GM19025 (cell line): ENCODE measurements around the gene VPS13D.
"Not testable (repeated sequence)": the region's sequence is repeated elsewhere in the genome, so short reads cannot be mapped to it uniquely, and the experiment has no call there.

Experiments used
- ATAC-seq: cut with Tn5 transposase; IDR thresholded peaks from one replicate; pipeline ENCODE4 v1.9.1; 2021; ENCODE audit warnings: mild to moderate bottlenecking, low read depth, moderate library complexity; ENCODE audit not compliant: unreplicated experiment

VPS13D gene

GRCh38 chr1:12224092-12224491, 5.7 kb upstream of the VPS13D start:
- ATAC-seq: not testable (repeated sequence)

GRCh38 chr1:12228979-12229378, 851 bp upstream of the VPS13D start:
- no peak for ATAC-seq

- ATAC-seq: no peak
Observed at GRCh38 chr1:12229386-12229834, 420 bp upstream of the VPS13D start.

DNA sequence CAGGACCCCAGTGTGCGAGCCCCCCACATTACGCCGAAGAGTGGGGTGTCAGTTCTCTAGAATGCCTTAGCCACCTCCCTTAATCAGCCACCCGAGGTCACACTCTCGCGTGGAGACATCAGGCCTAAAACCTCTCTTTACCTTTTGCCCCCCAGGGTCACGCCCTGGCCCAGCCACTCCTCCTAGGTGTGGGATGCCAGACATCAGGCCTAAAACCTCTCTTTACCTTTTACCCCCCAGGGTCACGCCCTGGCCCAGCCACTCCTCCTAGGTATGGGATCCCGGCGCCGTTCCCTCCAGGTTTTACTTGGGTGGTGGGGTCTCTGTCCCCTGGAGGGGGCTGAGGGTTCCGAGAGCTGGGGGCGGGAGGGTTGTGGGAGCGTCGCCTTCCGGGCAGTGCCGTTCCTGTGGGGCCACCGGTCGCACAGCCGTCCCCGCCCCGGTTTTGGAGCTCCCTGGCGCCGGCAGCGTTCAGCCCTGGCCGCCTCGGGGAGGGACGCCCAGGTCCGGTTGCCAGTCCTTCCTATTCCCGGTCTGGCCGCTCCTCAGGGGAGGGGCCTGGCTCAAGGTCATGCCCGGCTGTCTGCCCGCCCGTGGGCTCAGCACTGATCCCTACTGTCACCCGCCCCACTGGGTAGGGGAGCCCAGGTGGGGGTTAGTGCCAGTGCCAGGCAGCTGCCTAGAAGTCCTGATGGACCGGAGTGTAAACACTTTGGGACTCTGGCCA, 882 bp downstream of the VPS13D start:
- ATAC-seq: peak; percentile 11

- no peak for ATAC-seq
Observed at GRCh38 chr1:12231276-12231595, 1.4 kb downstream of the VPS13D start.

GRCh38 chr1:12232221-12232620, 2.4 kb downstream of the VPS13D start:
- no peak for ATAC-seq

DNA sequence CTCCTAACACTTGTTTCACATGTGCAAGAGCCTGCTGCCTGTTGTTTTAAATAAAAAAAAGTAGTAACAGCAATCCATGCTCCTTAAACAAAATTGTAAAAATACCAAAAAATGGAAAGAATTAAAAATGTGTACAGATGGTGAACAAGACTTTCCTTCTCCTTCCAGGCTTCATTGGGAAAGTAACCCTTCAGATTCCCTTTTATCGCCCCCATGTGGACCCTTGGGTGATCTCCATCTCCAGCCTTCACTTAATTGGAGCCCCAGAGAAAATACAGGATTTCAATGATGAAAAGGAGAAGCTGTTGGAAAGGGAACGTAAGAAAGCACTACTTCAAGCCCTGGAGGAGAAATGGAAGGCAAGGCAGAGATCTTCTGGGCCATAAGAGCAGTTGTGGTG, 14.2 kb downstream of the VPS13D start:
- no peak for ATAC-seq

DNA sequence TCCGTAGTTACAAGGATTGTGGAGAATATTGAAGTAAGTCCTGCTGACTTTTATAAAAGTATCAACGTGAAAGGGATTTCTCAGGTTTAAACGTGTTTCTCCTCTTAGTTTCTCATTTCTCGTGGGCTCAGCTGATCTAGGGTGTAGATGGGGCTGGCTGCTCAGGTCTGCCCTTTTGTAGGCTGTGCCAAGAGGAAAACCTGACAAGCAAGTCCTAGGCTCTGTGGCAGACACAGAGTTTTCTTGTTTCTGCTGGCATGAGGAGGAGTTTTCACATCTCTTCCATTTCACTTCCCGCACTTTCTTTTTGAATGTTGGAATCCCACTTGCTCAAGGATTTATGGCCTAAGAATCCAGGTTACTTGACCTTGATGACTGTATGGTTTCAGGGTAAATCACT, 14.8 kb downstream of the VPS13D start:
- ATAC-seq: no peak

DNA sequence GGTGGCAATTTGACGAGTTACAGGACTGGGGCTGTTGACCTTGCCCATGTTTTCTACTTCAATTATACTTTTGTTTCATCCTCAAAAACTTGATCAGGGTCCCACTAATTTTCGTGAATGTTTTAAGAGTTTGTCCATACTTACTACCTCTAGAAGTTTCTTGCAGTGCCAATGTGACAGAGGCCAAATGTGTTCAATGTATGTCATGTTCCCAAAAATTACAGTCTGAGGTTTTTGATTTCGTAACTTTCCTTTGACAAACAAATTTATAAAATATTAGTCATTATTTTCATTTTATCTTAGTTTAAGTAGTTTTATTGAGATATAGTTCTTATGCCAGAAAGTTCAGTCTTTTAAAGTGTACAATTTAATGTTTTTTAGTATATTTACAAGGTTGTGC, 15.3 kb downstream of the VPS13D start:
- no peak for ATAC-seq

DNA sequence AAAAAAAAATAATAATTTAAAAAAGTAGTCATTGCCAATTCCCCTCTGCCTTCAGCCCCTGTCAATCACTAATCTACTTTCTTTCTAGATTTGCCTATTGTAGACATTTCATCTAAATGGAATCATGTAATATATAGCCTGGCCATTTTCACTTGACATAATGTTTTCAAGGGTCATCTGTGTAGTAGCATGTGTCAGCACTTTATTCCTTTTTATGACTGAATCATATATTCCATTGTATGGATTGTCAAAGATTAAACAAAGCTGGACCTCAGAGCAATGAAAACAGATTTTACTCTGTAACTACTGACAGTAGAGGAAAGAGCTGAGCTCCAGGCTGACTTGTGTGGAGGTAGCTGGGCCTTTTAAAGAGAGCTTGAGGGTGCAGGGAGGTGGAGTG, 15.9 kb downstream of the VPS13D start:
- no peak for ATAC-seq

- ATAC-seq: no peak
Observed at GRCh38 chr1:12246584-12246983, 16.8 kb downstream of the VPS13D start.

- no peak for ATAC-seq
Observed at GRCh38 chr1:12249181-12249580, 19.4 kb downstream of the VPS13D start.

DNA sequence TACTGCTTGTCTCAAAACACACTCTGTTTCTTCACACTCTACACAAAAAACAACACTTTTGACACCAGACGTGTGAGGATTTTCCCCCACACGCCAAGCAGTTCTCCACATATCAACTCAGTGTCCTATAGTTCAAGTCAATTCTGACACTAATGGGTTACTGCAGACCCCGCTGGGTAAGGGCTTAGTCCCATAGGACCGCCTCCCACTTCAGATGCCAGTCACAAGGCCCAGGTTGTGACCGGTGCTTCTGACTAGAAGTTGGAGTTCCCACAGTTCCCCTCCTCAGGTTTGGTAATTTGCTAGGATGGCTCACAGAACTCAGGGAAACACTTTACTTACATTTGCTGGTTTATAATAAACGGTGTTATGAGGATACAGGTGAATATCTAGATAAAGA, 19.9 kb downstream of the VPS13D start:
- no peak for ATAC-seq

DNA sequence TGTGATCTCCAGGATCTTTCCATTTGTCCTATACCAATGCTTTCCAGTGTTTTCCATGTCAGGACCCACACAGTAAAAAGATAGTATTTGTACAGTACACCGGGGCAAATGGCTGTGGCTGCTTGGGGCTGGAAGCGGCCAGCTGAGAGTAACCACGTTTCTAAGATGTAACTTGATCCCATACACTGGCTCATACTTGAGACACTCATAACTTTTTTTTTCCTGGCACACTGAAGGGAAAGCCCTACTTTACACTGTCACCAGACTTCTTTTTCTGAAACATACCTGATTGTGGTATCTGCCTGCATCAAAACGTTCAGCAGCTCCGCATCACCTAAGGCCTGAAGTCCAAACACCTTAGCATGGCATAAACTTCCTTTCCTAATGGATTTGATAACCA, 21.6 kb downstream of the VPS13D start:
- no peak for ATAC-seq

GRCh38 chr1:12255913-12256312, 26.1 kb downstream of the VPS13D start:
- ATAC-seq: no peak

DNA sequence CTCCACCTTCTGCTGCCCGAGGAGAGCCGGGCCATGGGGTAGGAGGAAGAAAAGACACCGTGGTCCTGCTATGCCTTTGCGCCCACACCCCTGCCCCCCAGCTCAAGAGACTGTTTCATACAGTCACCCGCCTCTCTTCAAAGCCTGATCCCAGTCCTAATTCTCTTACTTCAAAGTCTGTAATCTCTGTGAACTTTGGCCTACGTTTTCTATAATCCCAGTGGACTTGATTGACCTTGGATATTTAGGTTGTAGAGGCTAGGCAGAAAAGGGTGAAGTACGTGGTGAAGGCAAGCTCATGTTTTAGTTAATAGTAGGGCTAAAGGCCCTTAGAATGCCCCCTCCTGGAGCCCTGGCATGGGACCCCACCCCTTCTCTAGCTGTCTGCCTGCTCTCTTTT, 28.4 kb downstream of the VPS13D start:
- no peak for ATAC-seq

DNA sequence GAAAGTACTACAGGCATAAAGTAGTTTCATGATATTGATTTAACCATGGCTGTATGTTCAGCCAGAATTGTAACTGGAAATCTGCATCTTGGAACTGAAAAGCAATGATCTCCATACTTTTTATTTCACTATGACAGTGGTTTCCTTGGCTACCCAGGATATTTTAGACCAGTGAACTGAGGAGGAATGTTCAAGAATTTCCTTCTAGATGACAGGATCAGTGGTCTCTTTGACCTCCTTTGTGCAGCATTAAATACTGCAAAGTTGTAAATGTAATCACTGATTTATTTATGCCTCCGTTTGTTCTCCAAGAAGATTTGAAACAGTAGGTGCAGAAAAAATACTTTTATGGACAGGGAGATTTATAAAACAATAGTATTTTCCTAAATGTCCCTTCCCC, 39.5 kb downstream of the VPS13D start:
- no peak for ATAC-seq

- no peak for ATAC-seq
Observed at GRCh38 chr1:12271033-12271432, 41.2 kb downstream of the VPS13D start.

DNA sequence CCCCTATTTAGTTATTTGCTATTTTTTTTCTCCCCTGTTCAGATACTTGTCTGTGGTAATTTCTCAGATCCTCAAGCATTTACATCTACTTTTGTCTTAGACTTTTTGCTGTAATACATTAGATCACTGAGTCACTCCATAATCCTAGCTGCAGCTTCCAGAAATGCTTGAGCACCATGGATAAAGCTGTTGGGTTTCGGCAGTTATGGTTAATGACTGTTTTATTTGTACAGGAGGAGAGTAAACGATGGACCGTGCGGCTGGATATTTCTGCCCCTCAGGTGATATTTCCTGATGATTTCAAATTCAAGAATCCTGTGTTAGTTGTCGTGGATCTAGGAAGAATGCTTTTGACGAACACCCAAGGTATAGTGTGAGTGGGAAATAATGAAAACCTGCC, 42.9 kb downstream of the VPS13D start:
- ATAC-seq: no peak

DNA sequence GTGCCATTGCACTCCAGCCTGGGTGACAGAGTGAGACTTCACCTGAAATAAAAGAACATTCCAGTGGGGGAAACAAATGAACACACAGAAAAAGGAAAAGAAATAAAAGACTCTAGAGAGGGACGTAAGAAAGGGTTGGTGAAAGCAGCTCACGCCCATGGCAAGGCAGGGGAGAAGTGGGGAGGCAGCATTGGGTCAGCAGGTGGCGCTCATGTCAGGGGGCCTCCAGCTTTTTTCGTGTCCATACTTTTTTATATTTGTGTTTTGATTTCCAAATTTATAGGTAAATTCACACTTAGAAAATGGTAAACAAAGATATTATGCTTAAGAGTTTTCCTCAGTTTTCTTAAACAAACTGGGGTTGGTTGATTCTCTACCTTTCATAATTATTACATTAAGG, 45.5 kb downstream of the VPS13D start:
- no peak for ATAC-seq

- no peak for ATAC-seq
Observed at GRCh38 chr1:12276225-12276624, 46.4 kb downstream of the VPS13D start.

DNA sequence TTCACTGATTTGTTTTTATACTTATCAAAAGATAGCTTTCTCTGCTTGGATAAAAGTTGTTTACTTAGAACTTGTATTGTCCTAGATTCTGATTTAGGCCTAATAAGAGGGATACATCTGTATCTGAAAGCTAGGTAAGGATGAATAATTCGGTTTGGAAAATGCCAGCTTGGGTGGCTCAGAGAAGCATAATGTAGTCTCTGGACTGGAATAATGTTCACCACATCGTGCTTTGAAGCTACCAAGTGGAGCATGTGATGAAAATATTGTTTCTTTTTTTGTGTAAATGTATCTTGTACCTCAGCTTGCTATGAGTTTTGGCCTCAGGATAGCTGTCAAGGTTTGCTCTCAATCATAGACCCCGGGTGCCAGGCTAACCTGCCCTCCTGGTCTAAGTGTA, 49.2 kb downstream of the VPS13D start:
- no peak for ATAC-seq
